GM13976 (cell line): ENCODE data around the gene CERS6.
A peak's percentile ranks its signal among the peaks of the same experiment; 100 is the strongest.
"Not testable (repeated sequence)": the region's sequence is repeated elsewhere in the genome, so short reads cannot be mapped to it uniquely, and the experiment has no call there.

Source experiments
- DNase-seq: peaks from one replicate; pipeline ENCODE4 v3.0.0; 2012; ENCODE audit warnings: low spot score
- in situ Hi-C: fragments of 300-500 bp; cut with MboI; formaldehyde crosslinking; loops from one replicate; pipeline ENCODE4 v1.12.0; 2022; ENCODE audit warnings: low sequenced_read_pairs, mixed read lengths, inconsistent platforms; ENCODE audit not compliant: unreplicated experiment
- TF ChIP-seq, protein P1 (sequence below): IDR thresholded peaks from 2 replicates; pipeline ENCODE4 v1.5.1; 2012; ENCODE audit warnings: borderline replicate concordance, mild to moderate bottlenecking; ENCODE audit not compliant: insufficient read depth; ENCODE audit errors: extremely low read depth, missing control alignments, control extremely low read depth

The CERS6 gene

DNA sequence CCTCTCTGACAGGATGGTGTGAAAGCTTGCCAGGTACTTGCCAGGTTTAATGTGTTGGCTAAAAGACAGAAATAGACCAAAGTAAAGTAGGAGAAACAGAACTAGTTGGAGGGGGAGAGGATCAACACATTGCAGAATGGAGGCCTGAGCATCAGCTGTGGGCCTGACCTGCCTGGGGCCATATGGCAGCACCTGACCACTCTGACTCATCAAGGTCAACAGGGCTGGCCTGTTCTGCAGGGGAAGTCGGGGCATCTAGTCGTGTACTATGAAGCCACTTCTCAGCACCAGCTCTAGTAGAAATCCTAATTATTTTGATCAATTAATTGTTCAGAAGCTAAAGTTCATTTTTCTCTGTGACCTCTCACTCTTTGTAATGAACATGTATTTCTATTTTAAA, 310.5 kb downstream of the CERS6 start:
- in situ Hi-C loops: no loop called here
- TF ChIP-seq, protein P1, sequence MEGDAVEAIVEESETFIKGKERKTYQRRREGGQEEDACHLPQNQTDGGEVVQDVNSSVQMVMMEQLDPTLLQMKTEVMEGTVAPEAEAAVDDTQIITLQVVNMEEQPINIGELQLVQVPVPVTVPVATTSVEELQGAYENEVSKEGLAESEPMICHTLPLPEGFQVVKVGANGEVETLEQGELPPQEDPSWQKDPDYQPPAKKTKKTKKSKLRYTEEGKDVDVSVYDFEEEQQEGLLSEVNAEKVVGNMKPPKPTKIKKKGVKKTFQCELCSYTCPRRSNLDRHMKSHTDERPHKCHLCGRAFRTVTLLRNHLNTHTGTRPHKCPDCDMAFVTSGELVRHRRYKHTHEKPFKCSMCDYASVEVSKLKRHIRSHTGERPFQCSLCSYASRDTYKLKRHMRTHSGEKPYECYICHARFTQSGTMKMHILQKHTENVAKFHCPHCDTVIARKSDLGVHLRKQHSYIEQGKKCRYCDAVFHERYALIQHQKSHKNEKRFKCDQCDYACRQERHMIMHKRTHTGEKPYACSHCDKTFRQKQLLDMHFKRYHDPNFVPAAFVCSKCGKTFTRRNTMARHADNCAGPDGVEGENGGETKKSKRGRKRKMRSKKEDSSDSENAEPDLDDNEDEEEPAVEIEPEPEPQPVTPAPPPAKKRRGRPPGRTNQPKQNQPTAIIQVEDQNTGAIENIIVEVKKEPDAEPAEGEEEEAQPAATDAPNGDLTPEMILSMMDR: no peak
- DNase-seq: no peak

DNA sequence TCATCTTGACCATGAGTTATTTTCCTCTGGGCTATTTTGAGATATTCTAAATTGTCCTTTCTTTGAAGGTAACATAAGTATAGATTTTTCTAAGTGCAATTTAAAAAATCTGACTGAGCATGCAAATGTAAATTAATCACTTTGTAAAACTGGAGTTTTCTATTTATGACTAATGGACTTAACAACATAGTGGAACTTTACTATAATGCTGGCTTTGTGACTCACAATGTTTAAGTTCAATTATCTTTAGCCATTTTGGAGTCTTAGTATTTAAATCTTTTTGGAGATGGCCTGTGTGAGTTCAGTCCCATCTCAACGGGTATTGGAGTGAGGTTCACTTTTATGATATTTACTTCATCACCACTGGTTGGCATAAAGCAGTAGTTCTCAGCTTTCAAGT, 311.2 kb downstream of the CERS6 start:
- TF ChIP-seq, protein P1: no peak
- no peak for DNase-seq
- in situ Hi-C loops: no loop called here

DNA sequence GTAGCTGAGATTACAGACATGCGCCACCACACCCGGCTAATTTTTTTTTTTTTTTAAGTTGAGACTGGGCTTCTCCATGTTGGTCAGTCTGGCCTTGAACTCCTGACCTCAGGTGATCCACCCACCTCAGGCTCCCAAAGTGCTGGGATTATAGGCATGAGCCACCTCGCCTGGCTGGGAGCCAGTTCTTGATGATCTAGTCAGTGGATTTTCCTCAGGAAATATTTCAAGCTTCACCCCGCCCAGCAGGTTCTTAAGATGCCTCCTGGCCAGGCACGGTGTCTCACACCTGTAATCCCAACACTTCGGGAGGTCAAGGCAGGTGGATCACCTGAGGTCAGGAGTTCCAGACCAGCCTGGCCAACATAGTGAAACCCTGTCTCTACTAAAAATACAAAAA, 312.3 kb downstream of the CERS6 start:
- in situ Hi-C loops, DNase-seq: not testable (repeated sequence)

DNA sequence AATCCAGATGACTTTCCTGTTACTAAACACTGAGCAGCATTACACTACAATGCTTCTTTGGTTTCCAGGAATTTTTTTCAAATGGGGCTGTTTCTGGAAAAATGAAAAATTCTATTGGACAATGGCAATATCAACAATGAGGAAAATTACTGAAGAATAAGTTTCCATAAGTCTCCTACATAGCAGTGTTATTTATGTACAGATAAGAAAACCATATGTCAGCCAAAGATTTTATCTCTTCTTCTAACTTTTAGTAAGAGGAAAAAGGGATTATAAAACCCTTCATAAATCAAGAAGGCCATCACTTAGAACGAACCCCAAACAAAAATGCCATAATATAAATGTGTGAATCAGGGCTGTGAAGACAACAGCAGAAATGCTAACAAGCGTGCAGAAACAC, 314.7 kb downstream of the CERS6 start:
- TF ChIP-seq, protein P1: no peak
- DNase-seq: no peak
- in situ Hi-C loops: loop anchor here (10.0 kb wide), 1 partner anchor 144 kb away; no protein-coding TSS in a partner anchor

DNA sequence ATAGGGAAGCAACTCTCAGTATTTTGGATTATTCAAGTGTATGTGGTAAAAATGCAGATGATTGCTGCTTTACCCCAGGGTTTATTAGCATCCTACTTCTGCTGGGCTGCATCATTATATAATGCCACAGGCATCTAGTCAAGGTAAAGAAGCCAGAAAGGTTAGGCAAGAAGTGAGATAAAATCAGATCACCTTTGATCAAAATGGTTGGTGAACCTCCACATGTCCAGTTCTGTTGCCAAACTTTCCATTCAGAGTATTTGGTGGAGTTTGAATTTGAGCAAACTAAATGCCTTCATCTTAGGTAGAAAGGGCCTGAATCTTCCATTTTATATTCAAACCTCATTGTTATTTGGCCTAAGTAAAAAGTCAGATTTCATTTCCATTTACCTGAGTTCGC, 316.6 kb downstream of the CERS6 start:
- DNase-seq: no peak
- TF ChIP-seq, protein P1: no peak
- in situ Hi-C loops: loop anchor here (10.0 kb wide), 1 partner anchor 142 kb away; no protein-coding TSS in a partner anchor

DNA sequence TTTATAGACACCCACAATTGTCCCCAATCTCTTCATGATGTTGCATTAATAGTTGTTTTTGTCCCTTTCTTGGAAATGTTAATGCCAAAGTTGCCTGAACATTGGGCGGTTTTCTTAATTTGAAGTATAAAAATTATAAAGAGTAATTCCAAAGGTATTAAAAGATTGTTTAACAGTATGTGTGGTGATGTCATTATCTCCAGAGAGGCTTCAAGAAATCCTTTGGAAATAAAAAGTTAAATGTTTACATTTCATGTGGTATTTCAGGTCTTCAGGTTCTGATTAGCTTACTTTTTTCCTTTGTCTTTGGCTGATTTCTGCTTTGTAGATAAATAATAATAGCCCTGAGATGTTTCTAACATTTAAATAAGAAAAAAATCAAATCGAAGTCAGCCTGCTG, 317.1 kb downstream of the CERS6 start:
- TF ChIP-seq, protein P1: no peak
- DNase-seq: no peak
- in situ Hi-C loops: loop anchor here (10.0 kb wide), 1 partner anchor 142 kb away; no protein-coding TSS in a partner anchor

DNA sequence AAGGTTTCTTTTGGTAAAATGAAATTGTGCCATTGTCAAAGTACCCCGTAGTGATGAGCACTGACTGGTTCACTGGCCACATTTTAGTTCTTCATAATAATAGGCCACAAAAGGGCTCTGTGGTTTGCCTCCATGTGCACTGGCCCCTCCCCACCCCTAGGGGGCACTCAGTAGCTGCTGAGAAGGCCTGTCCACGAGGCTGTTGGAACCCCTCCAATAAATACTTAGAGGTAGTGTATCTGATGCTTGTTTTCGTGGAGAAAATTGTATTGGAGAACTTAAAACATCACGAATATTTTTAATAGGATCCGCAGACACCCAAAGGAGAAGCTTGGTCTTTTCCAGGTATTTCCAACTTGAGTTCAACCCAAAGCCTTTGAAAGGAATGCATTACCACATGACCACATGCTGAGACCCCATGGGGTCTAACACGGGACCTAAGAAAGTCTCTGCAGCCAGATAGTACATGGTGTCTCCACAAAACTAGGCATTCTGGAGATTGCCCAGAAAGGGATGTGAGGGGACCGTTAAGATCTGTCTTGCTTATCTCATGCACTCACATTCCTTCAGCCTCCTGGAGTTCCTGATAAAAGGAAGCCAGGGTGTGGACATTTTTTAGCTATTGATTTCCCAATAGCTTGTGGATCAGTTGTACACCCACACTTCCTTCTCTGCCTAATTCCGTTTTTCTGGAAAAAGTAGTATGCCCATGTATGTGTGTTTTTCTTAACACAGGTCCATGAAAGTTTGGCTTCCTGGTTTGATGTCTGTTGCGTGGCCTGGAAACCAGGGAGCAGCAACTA, 317.8 kb downstream of the CERS6 start:
- peak; percentile 31 for DNase-seq
- in situ Hi-C loops: loop anchor here (10.0 kb wide), 1 partner anchor 141 kb away; no protein-coding TSS in a partner anchor
- TF ChIP-seq, protein P1: peak; percentile 53
